ENCODE data around the gene TRIP13.
"Not testable (repeated sequence)": the region's sequence is repeated elsewhere in the genome, so short reads cannot be mapped to it uniquely, and the experiment has no call there.

Gene TRIP13

DNA sequence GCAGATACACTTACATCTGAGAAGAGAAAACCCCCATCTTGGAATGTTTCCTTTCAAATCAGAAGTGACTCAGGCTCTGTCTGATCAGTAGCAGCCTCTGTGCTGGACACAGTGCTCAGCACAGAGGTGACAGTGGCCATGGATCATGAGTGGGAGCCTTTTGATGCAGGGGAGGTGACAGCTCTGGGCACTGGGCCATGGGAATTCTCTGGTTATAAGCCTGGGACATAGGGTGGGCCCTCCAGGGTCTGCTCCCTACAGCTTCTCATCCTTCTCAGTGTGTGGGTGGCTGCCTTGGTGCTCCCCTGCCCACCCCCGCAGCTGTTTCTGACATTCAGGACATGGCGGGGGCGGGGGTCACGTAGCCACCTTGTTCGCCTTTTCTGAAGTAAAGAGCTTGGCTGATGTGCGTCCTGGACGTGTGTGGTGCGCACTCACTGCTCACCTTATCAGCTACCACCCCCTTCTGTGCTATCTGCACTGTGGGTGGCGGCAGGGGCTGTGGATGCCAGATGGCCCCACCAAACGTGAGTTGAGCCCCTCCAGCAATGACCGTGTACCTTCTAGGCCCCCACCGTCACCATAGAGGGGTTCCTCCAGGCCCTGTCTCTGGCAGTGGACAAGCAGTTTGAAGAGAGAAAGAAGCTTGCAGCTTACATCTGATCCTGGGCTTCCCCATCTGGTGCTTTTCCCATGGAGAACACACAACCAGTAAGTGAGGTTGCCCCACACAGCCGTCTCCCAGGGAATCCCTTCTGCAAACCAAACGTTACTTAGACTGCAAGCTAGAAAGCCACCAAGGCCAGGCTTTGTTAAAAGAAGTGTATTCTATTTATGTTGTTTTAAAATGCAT, 24.0 kb downstream of the TRIP13 start:
- no peak for DNase-seq (ENCODE audit: low read depth in 1 of 2, low spot score in 1 of 2)

DNA sequence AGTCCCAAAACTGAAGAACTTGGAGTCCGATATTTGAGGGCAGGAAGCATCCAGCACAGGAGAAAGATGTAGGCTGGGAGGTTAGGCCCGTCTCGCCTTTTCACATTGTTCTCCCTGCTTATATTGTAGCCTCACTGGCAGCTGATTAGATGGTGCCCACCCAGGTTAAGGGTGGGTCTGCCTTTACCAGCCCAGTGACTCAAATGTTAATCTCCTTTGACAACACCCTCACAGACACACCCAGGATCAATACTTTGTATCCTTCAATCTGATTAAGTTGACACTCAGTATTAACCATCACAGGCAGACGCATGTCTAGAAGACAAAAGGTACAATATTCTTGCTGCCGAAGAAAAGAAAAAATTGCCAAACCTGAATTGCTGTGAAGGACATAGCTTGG, 26.0 kb downstream of the TRIP13 start:
- DNase-seq (ENCODE audit: low read depth in 1 of 2, low spot score in 1 of 2): not testable (repeated sequence)

DNA sequence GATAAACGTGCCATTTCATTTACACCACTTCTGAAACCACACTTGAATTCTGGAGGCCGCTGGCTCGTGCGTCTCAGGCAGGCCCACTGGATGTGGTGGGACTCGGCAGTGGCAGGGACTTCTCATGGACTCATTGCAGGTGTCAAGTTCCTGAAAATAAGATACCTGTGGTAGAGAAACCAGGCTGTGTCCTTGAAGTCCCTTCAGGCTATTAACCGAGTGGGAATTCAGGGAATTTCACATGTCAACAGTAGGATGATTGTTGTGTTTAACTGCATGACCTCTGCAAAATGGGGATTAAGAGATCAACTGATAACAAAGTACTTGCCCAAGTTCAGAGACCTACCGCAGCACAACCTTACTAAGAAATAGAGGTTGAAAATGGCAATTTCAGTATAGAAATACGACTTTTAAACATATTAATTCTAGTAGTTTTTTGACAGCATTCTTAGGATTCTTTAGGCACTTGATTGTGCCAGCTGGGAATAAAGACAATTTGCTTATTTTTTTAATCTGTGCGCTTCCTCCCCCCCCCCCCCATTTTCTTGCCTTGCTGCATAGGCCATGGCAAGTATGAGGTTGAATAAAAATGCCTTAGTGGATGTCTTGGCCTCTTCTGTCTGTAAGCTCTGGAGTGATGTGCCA, 26.8 kb downstream of the TRIP13 start:
- no peak for DNase-seq (ENCODE audit: low read depth in 1 of 2, low spot score in 1 of 2)

DNA sequence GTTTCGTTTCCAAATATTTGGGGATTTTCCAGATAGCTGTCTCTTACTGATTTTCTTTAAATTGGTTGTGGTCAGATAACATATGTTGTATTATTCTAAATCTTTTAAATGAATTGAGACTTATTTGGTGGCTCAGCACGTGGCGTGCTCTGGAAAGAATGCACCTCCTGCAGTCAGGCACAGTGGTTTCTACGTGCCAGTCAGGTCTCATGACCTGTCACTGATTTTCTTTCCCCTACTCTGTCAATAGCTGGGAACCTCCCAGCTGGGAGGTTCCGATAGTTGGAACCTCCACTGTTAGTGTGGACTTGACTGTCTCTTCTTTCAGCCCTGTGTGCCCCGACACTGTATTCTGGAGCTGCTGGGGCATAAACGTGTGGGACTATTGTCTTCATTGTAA, 27.6 kb downstream of the TRIP13 start:
- no peak for DNase-seq (ENCODE audit: low read depth in 1 of 2, low spot score in 1 of 2)

DNA sequence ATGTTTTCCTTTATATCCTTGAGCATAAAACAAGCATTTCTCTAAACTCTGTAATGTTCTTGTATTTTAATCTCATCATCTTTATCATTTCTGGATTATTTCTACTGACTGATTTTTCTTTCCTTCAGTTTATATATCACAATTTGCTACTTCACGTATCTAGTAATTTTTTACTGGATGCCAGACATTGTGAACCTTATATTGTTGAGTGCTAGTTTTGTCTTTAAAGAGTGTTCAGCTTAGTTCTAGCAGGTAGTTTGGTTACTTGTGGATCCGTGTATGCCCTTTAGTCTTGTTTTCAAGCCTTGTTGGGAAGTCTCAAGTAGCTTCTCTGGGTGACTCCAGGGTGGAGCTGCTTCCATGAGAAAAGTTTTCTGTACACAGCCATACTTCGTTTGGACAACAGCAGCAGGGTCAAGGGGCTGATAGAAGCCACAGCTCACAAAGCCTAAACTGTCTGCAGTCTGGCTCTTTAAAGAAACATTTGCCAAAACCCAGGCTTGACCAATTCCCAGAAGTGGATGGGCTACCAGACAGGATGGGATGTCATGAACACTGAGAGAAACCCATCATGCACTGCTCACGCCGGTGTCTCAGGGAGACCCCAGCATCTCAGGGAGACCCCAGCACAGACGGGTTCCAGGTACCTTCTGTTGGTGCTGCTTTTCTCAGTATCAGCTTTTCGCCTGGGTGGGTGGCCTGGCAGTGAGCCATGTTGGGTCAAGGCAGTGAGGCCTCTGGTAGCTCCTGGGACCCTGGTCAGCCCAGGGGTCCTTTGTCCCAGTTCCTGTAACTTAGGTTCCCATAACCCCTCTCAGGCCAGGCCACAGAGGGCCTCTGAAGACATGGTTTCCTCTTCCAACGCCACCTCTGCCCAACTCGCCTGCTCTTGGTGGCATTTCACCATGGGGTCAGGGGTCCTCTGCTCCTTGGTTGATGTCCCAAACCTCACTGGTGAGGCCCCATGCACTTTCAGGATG, 29.1 kb downstream of the TRIP13 start:
- no peak for DNase-seq (ENCODE audit: low read depth in 1 of 2, low spot score in 1 of 2)

DNA sequence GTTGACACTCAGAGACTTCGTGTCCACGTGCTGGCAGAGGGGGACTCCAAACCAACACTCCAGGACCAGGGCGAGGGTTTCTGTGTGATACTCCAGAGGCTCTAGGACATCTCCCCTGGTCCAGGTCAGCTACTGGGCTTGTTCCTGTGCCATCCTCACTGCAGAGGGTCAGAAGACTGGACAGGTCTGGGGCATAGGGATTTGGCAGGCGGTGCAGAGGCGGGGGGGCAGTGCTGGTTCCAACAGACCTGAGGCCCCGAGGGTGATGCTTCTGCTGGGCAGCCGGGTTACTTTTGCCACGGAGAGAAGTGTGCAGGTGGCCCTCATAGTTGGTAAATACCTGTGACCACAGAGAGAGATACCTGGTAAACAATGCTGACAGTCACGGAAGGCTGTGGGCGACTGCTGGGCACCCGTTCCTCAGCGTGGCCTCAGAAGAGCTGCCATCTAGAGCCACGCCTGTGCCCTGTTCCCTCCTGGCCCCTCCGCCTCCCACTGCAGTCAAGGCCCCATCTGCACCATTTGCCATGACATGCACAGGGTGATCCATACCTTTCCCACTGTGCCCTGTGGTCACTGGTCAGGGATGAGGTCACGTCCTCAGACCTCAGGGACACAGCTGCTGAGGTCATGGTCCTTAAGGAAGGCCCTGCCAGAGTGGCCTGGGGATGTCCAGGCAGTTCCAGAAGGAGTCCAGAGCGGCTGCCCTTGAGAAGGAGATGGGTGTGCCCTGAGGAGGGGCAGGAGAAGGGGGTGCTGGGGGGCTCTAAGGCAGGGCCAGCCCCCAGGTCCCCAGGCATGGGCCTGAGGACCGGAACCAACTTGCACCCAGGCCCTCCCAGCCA, 30.0 kb downstream of the TRIP13 start:
- no peak for DNase-seq (ENCODE audit: low read depth in 1 of 2, low spot score in 1 of 2)

DNA sequence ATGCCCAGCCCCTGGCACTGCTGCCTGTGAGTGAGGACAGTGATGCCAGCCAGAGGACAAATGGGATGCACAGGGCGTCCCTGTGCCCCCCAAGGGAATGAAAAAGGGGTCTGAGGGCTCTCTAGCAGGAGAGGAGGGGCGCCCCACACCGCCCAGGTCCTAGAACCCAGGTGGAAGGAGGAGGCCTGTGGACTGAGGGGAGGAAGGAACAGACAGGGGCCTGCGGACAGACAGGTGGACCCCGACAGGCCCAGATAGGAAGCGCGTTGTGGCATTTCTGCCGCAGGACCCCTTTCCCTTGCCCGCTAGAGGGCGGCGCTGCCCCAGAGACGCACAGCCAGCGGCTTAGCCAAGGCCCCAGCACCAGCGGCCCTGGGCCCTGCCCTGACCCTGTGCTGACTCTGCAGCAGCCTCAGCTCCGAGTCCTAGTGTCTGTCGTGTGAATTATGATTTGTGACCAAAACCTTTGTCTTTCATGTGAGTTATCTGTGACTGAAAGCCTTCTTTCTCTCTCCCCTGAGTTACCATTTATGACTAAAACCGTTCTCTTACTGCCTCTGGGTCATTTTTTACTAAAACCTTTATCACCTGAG, 30.7 kb downstream of the TRIP13 start:
- DNase-seq (ENCODE audit: low read depth in 1 of 2, low spot score in 1 of 2): peak; percentile 53 to 57

DNA sequence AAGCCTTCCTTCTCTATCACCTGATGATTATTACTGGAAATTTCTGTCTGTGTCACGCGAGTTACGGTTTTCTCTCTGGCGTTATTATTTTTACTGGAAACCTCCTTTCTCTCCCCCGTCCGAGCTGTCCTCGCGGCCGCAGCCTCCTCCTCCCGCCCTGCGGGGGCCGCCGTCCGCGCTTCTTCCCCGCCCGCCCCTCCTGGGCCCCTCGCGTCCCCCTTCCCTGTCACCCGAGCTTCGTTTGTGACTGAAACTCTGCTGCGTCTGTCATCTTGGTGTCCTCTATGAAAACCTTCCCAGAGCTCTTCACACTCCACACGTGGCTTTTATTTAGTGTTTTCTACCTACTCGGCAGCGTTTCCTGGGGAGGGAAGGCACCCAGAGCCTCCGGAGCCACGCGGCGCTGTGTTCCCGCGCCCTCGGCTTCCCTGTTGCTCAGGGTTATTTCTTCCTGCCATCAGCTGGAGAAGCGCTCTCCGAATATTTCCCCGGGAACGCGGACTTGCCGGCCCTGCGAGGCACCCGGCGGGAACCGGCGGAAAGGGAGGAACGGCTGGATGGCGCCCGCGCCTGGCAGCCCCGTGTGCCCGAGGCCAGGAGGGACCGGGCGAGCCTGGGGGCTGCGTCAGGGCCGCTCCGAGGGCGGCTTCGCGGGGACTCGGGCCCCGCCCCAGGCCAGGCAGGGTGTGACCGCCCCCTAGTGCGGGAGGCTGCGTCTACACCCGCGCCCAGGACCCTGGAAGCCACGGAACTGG, 33.9 kb downstream of the TRIP13 start:
- no peak for DNase-seq (ENCODE audit: low read depth in 1 of 2, low spot score in 1 of 2)

DNA sequence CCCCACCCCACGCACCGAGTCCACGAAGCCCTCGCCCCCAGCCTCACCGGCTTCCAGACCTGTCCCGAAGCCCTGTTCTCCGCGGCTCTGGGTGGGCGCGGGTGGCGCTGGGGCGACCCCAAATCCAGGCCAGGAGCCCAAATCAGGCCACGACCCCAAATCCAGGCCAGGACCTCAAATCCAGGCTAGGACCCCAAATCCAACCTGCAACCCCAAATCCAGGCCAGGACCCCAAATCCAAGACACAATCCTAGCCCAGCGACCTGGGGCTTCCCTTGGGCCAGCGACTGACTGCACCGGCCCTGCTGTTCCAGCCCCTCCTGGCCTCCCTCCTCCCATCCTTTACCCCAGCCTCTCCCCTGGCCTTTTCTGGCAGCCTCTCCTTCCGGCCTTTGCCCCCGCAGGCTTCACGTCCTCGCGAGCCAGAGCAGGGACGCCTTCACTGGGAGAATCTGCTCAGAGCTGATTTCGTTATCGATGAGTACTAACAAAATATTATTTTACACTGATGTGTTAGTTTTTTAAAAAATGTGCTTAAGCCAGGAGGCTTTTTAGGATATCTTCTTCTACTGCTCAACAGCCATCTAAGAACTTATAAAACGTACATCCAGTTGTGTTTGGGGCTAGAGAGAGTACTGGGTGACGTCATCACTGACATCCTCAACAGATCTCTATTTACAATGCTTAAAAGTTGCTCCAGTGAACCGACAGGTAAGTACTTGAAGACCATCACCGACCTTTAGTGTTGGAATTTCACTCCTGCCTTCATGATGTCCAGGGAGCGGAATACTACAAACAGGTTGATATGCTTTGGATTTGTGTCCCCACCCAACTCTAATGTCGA, 34.7 kb downstream of the TRIP13 start:
- DNase-seq (ENCODE audit: low read depth in 1 of 2, low spot score in 1 of 2): no peak

DNA sequence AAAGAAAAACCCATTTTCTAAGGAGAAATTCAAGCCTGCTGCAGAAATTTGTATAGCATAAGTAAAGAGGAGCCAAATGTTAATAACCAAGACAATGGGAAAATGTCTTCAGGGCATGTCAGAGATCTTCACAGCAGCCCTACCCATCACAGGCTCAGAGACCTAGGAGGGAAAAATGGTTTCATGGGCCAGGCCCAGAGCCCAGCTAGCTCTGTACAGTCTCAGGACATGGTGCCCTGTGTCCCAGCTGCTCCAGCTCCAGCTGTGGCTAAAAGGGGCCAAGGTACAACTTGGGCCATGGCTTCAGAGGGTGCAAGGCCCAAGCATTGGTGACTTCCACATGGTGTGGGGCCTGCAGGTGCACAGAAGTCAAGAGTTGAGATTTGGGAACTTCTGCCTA, 36.5 kb downstream of the TRIP13 start:
- DNase-seq (ENCODE audit: low read depth in 1 of 2, low spot score in 1 of 2): not testable (repeated sequence)

DNA sequence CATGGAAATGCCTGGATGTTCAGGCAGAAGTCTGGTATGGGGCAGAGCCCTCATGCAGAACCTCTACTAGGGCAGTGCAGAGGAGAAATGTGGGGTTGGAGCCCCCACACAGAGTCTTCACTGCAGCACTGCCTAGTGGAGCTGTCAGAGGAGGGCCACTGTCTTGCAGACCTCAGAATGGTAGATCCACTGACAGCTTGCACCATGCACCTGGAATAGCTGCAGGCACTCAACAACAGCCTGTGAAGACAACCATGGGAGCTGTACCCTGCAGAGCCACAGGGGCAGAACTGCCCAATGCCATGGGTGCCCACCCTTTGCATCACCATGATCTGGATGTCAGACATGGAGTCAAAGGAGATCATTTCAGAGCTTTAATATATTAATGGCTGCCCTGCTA, 36.9 kb downstream of the TRIP13 start:
- DNase-seq (ENCODE audit: low read depth in 1 of 2, low spot score in 1 of 2): no peak

DNA sequence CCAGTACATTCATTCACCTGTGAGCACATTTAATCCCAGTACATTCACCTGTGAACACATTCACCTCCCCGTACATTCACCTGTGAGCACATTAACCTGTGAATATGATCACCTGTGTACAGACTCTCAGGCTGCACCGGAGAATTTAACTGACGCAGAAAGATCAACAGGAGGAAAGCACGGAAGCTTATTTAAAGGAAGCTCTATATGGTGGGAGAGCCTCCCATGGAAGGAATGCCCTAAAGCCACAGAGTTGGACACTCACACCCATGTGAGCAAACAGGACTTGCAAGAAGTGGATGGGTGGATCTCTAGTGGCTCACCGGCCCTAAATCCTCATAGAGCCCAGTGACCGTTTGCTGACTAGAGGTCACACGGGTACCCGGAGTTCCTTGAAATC, 38.2 kb downstream of the TRIP13 start:
- no peak for DNase-seq (ENCODE audit: low read depth in 1 of 2, low spot score in 1 of 2)

DNA sequence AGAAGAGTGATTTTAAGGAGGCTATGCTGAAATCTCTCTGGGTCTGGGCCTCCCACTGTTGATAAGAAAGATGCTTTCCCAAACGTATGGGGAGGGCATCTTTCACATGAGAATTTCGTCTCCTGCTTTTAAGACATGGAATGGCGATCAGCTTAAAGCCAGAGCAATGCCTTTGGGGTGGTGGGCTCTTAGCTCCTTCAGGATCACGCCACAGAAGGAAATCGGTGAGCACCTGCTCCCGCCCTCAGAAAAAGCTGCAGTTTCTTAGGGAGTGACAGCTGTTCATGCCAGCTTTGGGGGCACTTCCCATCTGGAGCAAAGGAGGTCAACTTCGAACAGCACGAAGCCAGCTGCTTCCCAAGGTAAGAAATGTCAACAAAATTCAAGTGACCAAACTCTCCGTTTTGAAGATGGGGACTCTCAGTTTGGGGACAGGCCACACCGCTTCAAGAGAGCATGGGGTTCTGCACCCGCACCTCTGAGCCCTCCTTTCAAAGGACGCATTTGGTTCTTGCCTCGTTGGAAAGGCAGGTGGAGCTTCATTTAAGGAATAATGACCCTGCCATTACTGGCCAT, 39.0 kb downstream of the TRIP13 start:
- DNase-seq (ENCODE audit: low read depth in 1 of 2, low spot score in 1 of 2): no peak

DNA sequence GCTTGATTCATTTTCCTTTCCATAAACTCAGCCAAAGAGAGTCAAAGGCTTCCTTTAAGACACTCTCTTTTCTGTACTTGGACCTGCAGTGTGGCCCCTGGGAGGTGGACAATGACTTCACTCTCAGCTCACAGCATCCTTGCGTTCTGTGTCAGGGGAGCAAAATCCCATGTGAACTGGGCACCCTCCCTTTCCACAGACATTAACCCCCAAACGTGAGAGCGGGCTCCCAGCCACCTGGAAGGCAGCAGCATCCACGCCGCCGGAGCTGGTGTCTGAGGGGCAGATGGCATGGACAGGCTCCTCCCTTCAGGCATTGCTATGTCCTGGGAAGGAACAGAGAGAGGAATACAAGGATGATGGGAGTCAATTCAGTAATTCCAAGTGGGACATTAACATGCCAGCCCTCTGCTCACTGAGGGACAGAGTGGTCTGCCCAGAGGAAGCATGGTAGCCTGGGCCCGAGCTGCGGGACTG, 39.5 kb downstream of the TRIP13 start:
- no peak for DNase-seq (ENCODE audit: low read depth in 1 of 2, low spot score in 1 of 2)

DNA sequence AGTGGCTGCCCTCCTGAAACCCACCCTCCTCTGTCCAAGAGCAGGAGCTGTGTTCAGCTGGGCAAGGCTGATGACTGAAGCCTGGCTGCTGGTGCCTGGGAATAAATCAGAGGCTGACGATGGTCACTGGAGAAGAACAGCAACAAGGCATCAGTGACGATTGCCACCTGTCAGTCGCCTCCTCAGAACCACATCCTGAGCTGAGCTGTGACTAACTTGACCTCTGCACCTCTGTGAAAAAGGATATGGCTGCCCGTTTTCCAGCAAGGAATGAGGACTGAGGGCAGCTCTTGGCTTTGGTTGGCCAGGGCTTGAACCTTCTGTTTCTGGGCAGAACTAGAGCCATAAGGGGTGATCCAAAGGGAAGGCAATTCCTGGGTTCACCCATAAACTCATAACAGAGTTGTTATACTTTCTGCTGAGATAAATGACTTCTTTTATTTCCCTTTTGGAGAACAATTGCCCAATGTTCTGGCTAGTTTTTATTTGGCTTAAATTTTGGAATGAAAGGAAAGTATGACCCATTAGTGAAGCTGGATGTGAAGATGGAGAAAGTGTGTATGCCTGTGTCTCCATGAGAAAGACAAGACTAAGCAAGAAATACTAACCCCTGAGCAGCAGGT, 40.1 kb downstream of the TRIP13 start:
- DNase-seq (ENCODE audit: low read depth in 1 of 2, low spot score in 1 of 2): no peak

DNA sequence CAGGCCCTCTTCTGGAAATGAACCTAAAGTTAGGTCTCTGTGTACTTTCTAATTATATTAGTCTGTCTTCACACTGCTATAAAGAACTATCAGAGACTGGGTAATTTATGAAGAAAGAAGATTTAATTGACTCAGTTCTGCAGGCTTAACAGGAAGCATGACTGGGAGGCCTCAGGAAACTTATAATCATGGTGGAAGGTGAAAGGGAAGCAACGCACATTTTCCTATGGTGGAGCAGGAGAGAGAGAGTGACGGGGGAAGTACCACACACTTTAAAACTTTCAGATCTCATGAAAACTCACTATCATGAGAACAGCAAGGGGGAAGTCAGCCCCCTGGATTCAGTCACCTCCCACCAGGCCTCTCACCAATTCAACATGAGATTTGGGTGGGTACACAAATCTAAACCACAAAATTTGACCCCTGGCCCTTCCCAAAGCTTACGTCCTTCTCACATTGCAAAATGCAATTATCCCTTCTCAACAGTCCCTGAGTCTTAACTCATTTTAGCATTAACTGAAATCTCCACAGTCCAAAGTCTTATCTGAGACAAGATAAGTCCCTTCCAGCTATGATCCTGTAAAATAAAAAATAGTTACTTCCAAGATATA, 40.7 kb downstream of the TRIP13 start:
- no peak for DNase-seq (ENCODE audit: low read depth in 1 of 2, low spot score in 1 of 2)

DNA sequence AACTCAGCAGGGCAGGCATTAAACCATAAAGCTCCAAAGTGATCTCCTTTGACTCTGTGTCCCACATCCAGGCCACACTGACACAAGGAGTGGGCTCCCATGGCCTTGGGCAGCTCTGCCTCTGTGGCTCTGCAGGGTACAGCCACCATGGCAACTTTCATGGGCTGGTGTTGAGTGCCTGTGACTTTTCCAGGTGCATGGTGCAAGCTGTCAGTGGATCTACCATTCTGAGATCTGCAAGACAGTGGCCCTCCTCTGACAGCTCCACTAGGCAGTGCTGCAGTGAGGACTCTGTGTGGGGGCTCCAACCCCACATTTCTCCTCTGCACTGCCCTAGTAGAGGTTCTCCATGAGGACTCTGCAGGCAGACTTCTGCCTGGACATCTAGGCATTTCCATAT, 41.3 kb downstream of the TRIP13 start:
- not testable (repeated sequence) for DNase-seq (ENCODE audit: low read depth in 1 of 2, low spot score in 1 of 2)
